Neural cell (in vitro differentiated cells): Measurements from ENCODE around the gene KCNAB1. TPM values are rescaled to one million over a fixed set of nuclear protein-coding genes. Genes with fewer than 3 reads are reported as not detected.

Experiments used
- H2AFZ ChIP-seq: fragments of 200-600, 300-800 bp; sonication (generic), shearing (Covaris generic); 2 replicates; pipeline ENCODE4 v1.6.0; 2014; ENCODE audit warnings: low read depth, mild to moderate bottlenecking, antibody characterized with exemption, low read length, moderate library complexity
- H3F3A ChIP-seq: fragments of 200-600 bp; shearing (Covaris generic); 2 replicates; pipeline ENCODE4 v1.6.1; 2016; ENCODE audit warnings: mild to moderate bottlenecking, moderate library complexity, mixed read lengths, antibody characterized with exemption, low read length; ENCODE audit not compliant: insufficient read depth, poor library complexity, severe bottlenecking
- H3K27ac ChIP-seq: fragments of 200-600, 300-800 bp; sonication (generic), shearing (Covaris generic); 2 replicates; pipeline ENCODE4 v1.5.1; 2014; ENCODE audit warnings: mild to moderate bottlenecking, low read length, moderate library complexity
- H3K27me3 ChIP-seq: fragments of 300-800, 200-600 bp; sonication (generic), shearing (Covaris generic); 2 replicates; pipeline ENCODE4 v1.6.0; 2014; ENCODE audit warnings: mild to moderate bottlenecking, low read depth, low read length, moderate library complexity; ENCODE audit not compliant: insufficient read depth
- H3K36me3 ChIP-seq: fragments of 300-800, 200-600 bp; sonication (generic), shearing (Covaris generic); 2 replicates; pipeline ENCODE4 v1.5.1; 2014; ENCODE audit warnings: mild to moderate bottlenecking, antibody characterized with exemption, low read length, moderate library complexity; ENCODE audit not compliant: insufficient read depth
- H3K4me2 ChIP-seq: fragments of 300-800, 200-600 bp; sonication (generic), shearing (Covaris generic); 2 replicates; pipeline ENCODE4 v1.6.0; 2014; ENCODE audit warnings: mild to moderate bottlenecking, low read length
- H3K4me3 ChIP-seq: fragments of 300-800, 200-600 bp; sonication (generic), shearing (Covaris generic); 2 replicates; pipeline ENCODE4 v1.5.1; 2014; ENCODE audit warnings: mild to moderate bottlenecking, low read length, moderate library complexity
- H3K79me2 ChIP-seq: fragments of 200-600 bp; shearing (Covaris generic); replicated peaks from 2 replicates; pipeline ENCODE4 v1.6.0; 2014; ENCODE audit warnings: mild to moderate bottlenecking, low read length, moderate library complexity; ENCODE audit not compliant: insufficient read depth
- H3K9ac ChIP-seq: fragments of 300-800, 200-600 bp; sonication (generic), shearing (Covaris generic); 2 replicates; pipeline ENCODE4 v1.6.1; 2016; ENCODE audit warnings: mild to moderate bottlenecking, low read length, mixed read lengths
- H3K9me2 ChIP-seq: fragments of 200-600 bp; shearing (Covaris generic); 2 replicates; pipeline ENCODE4 v1.6.1; 2016; ENCODE audit warnings: mild to moderate bottlenecking, low read length, mixed read lengths; ENCODE audit not compliant: insufficient read depth
- H3K9me3 ChIP-seq: fragments of 200-600, 300-800 bp; sonication (generic), shearing (Covaris generic); 2 replicates; pipeline ENCODE4 v1.6.1; 2016; ENCODE audit warnings: mild to moderate bottlenecking, mixed run types, low read length, moderate library complexity, mixed read lengths
- H4K20me1 ChIP-seq: fragments of 200-600 bp; shearing (Covaris generic); 2 replicates; pipeline ENCODE4 v1.6.1; 2016; ENCODE audit warnings: mild to moderate bottlenecking, mixed run types; ENCODE audit not compliant: insufficient read depth
- CTCF ChIP-seq: fragments of 450-650 bp; IDR thresholded peaks from 2 replicates; pipeline ENCODE4 v1.5.1; 2014; ENCODE audit warnings: antibody characterized with exemption, mild to moderate bottlenecking, moderate library complexity; ENCODE audit not compliant: poor library complexity, severe bottlenecking
- EP300 ChIP-seq: fragments of 450-650 bp; conservative IDR thresholded peaks from 2 replicates; pipeline ENCODE4 v1.6.1; 2014; ENCODE audit warnings: antibody characterized with exemption, mild to moderate bottlenecking, moderate library complexity; ENCODE audit not compliant: poor library complexity, severe bottlenecking
- EZH2 ChIP-seq: fragments of 200-600, 300-800 bp; shearing (Covaris generic), sonication (generic); IDR thresholded peaks from 2 replicates; pipeline ENCODE4 v1.6.1; 2014; ENCODE audit warnings: antibody characterized with exemption, low read length, borderline replicate concordance, mild to moderate bottlenecking; ENCODE audit not compliant: insufficient read depth, poor library complexity, severe bottlenecking
- MXI1 ChIP-seq: fragments of 450-650 bp; conservative IDR thresholded peaks from 2 replicates; pipeline ENCODE4 v1.6.1; 2014; ENCODE audit warnings: antibody characterized with exemption, mild to moderate bottlenecking; ENCODE audit not compliant: poor library complexity, severe bottlenecking
- POLR2AphosphoS5 ChIP-seq: IDR thresholded peaks from 2 replicates; pipeline ENCODE4 v1.6.1; 2012
- RAD21 ChIP-seq: fragments of 450-650 bp; conservative IDR thresholded peaks from 2 replicates; pipeline ENCODE4 v1.6.1; 2014; ENCODE audit warnings: antibody characterized with exemption, mild to moderate bottlenecking, moderate library complexity
- REST ChIP-seq: IDR thresholded peaks from 2 replicates; pipeline ENCODE4 v1.6.1; 2012; ENCODE audit warnings: borderline replicate concordance
- SMC3 ChIP-seq: fragments of 450-650 bp; conservative IDR thresholded peaks from 2 replicates; pipeline ENCODE4 v1.6.1; 2014; ENCODE audit warnings: antibody characterized with exemption, mild to moderate bottlenecking, moderate library complexity; ENCODE audit not compliant: poor library complexity
- TAF1 ChIP-seq: IDR thresholded peaks from 2 replicates; pipeline ENCODE4 v1.6.1; 2012; ENCODE audit warnings: low read depth
- polyA plus RNA-seq: library from polyadenylated mRNA; depleted of rRNA; stranded (reverse); fragments of >200 nt; gene quantifications from 2 replicates; pipeline ENCODE4 v1.2.3, GENCODE V29; 2014

KCNAB1 gene
- polyA plus RNA-seq, 1 donor from 2014 or later = 14.9 TPM

GRCh38 chr3:156256256-156256655 is 135.9 kb downstream of the KCNAB1 start:
- Histone ChIP-seq H3F3A (no peaks in the 10 kb centered on the region), H3K27ac (no peak overlapping the region), H3K9ac (no peak overlapping the region), H3K9me3 (no peaks in the 10 kb centered on the region), H3K36me3 (no peaks in the 10 kb centered on the region), H2AFZ (no peak overlapping the region), H3K27me3 (no peaks in the 10 kb centered on the region), H3K9me2 (no peaks in the 10 kb centered on the region), H3K79me2 (no peaks in the 10 kb centered on the region), H4K20me1 (no peaks in the 10 kb centered on the region), H3K4me2 (no peak overlapping the region), H3K4me3 (no peak overlapping the region)
- TF ChIP-seq SMC3 (no peak), MXI1 (no peak), RAD21 (no peak), CTCF (no peak)

- Histone ChIP-seq H3F3A (no peaks in the 10 kb centered on the region), H3K4me2 (no peak overlapping the region), H3K4me3 (no peak overlapping the region), H3K79me2 (no peaks in the 10 kb centered on the region), H3K9me2 (no peaks in the 10 kb centered on the region), H3K9ac (no peak overlapping the region), H3K27me3 (no peaks in the 10 kb centered on the region), H4K20me1 (no peaks in the 10 kb centered on the region), H3K36me3 (no peaks in the 10 kb centered on the region), H3K9me3 (no peaks in the 10 kb centered on the region), H3K27ac (no peak overlapping the region), H2AFZ (no peak overlapping the region)
- TF ChIP-seq REST (no peak), RAD21 (no peak), TAF1 (no peak), EP300 (no peak), MXI1 (no peak), POLR2AphosphoS5 (no peak), EZH2 (no peak)
These were observed 136.6 kb downstream of the KCNAB1 start for GRCh38 chr3:156256945-156257344.

GRCh38 chr3:156258301-156258700 is 137.9 kb downstream of the KCNAB1 start:
- Histone ChIP-seq H3F3A (no peaks in the 10 kb centered on the region), H2AFZ (no peak overlapping the region), H4K20me1 (no peaks in the 10 kb centered on the region), H3K27me3 (no peaks in the 10 kb centered on the region), H3K9me2 (no peaks in the 10 kb centered on the region), H3K36me3 (no peaks in the 10 kb centered on the region), H3K4me2 (no peak overlapping the region), H3K9ac (no peak overlapping the region), H3K27ac (no peak overlapping the region), H3K4me3 (no peak overlapping the region), H3K79me2 (no peaks in the 10 kb centered on the region), H3K9me3 (no peaks in the 10 kb centered on the region)
- no peak for TF ChIP-seq REST
- no peak for TF ChIP-seq POLR2AphosphoS5
- no peak for TF ChIP-seq CTCF
- TF ChIP-seq SMC3 = no peak
- TF ChIP-seq EZH2 = no peak
